Smooth muscle cell (in vitro differentiated cells): Measurements from ENCODE around the gene TCAIM. TPM values are rescaled to one million over a fixed set of nuclear protein-coding genes. Genes with fewer than 3 reads are reported as not detected.

Experiments used
- DNase-seq: peaks from one replicate; lab custom pipeline; 2025; ENCODE audit not compliant: unreplicated experiment; lab: John Stamatoyannopoulos, UW
- H2AFZ ChIP-seq: fragments of 200-600 bp; sonication (generic); 2 replicates; pipeline ENCODE4 v1.6.0; 2016; ENCODE audit warnings: antibody characterized with exemption, low read depth, mild to moderate bottlenecking
- H3F3A ChIP-seq: fragments of 200-600 bp; sonication (generic); 2 replicates; pipeline ENCODE4 v1.6.0; 2017; ENCODE audit warnings: antibody characterized with exemption, low read depth
- H3K27ac ChIP-seq: fragments of 200-600 bp; sonication (generic); 2 replicates; pipeline ENCODE4 v1.5.1; 2016; ENCODE audit warnings: low read depth, mild to moderate bottlenecking
- H3K27me3 ChIP-seq: fragments of 200-600 bp; sonication (generic); 2 replicates; pipeline ENCODE4 v1.6.1; 2016; ENCODE audit warnings: low read depth, mild to moderate bottlenecking
- H3K36me3 ChIP-seq: fragments of 200-600 bp; sonication (generic); 2 replicates; pipeline ENCODE4 v1.5.1; 2016; ENCODE audit warnings: low read depth
- H3K4me1 ChIP-seq: fragments of 200-600 bp; sonication (generic); 2 replicates; pipeline ENCODE4 v1.5.1; 2016; ENCODE audit warnings: low read depth
- H3K4me2 ChIP-seq: fragments of 200-600 bp; sonication (generic); 2 replicates; pipeline ENCODE4 v1.6.0; 2016; ENCODE audit warnings: mild to moderate bottlenecking
- H3K4me3 ChIP-seq: fragments of 200-600 bp; sonication (generic); 2 replicates; pipeline ENCODE4 v1.5.1; 2016; ENCODE audit warnings: mild to moderate bottlenecking
- H3K79me2 ChIP-seq: fragments of 200-600 bp; sonication (generic); 2 replicates; pipeline ENCODE4 v1.6.0; 2016; ENCODE audit warnings: low read depth, mild to moderate bottlenecking
- H3K9ac ChIP-seq: fragments of 200-600 bp; sonication (generic); 2 replicates; pipeline ENCODE4 v1.6.0; 2016; ENCODE audit warnings: low read depth
- H3K9me3 ChIP-seq: fragments of 200-600 bp; sonication (generic); replicated peaks from 2 replicates; pipeline ENCODE4 v1.5.1; 2016; ENCODE audit warnings: low read depth
- H4K20me1 ChIP-seq: fragments of 200-600 bp; sonication (generic); 2 replicates; pipeline ENCODE4 v1.6.0; 2016; ENCODE audit warnings: low read depth
- CTCF ChIP-seq: fragments of 200-600 bp; sonication (generic); IDR thresholded peaks from 2 replicates; pipeline ENCODE4 v1.5.1; 2017; ENCODE audit warnings: borderline replicate concordance, mild to moderate bottlenecking, antibody characterized with exemption; ENCODE audit not compliant: insufficient read depth, poor library complexity, severe bottlenecking
- WGBS: methylation state at CpG from one replicate; pipeline ENCODE4 v1.1.7; 2016; ENCODE audit warnings: low lambda C conversion rate; 5-methylcytosine and 5-hydroxymethylcytosine counted together
- polyA plus RNA-seq: library from polyadenylated mRNA; unstranded; fragments of >200 nt; fragmentation: Nextera tagmentation; extraction: Ambion mirVana; gene quantifications from 2 replicates; pipeline ENCODE4 v1.2.1, GENCODE V29; 2016
- total RNA-seq: library from RNA; depleted of rRNA; stranded (reverse); fragments of >200 nt; gene quantifications from 2 replicates; pipeline ENCODE4 v1.2.3, GENCODE V29; 2014

The TCAIM gene
- total RNA-seq = 23.1 and 26.8 TPM in 2 replicates
- polyA plus RNA-seq = 9.5 and 10.7 TPM in 2 replicates

GRCh38 chr3:44338010-44338827, at the start of gene TCAIM:
TSS of gene TCAIM (plus strand) at chr3:44338766. CDS start at chr3:44354783, 16,017 bp downstream.
- Histone ChIP-seq H3K9me3 (no peaks in the 10 kb centered on the region), H3K27me3 (no peaks in the 10 kb centered on the region), H3K27ac (peak within 1 kb of the TSS; percentile 58), H3K9ac (peak within 1 kb of the TSS; percentile 78), H2AFZ (peak within 1 kb of the TSS; percentile 90), H3K4me3 (peak within 1 kb of the TSS; percentile 71), H3K4me2 (peak within 1 kb of the TSS; percentile 92), H3K79me2 (peaks cover 29% of the 10 kb centered on the region), H3F3A (no peaks in the 10 kb centered on the region), H3K4me1 (peaks cover 14% of the 10 kb centered on the region), H3K36me3 (no peaks in the 10 kb centered on the region), H4K20me1 (no peaks in the 10 kb centered on the region)
- DNase-seq = peak; percentile 98
- no peak for TF ChIP-seq CTCF
- under 1% methylated on average over 76 of the region's 77 CpGs for WGBS

- H3K79me2 ChIP-seq = no peaks in the 10 kb centered on the region
- no peaks in the 10 kb centered on the region for H3K9me3 ChIP-seq
- no peak for TF ChIP-seq CTCF
- no peaks in the 10 kb centered on the region for H3K36me3 ChIP-seq
- DNase-seq = no peak
- H3F3A ChIP-seq = no peaks in the 10 kb centered on the region
- H3K27me3 ChIP-seq = peaks cover 7% of the 10 kb centered on the region
- H3K4me2 ChIP-seq = no peak overlapping the region
- H3K27ac ChIP-seq = no peak overlapping the region
- no peak overlapping the region for H3K4me3 ChIP-seq
- H4K20me1 ChIP-seq = no peaks in the 10 kb centered on the region
- H3K9ac ChIP-seq = no peak overlapping the region
- WGBS = 63% methylated on average over 3 of the region's 3 CpGs
- H2AFZ ChIP-seq = no peak overlapping the region
- H3K4me1 ChIP-seq = no peaks in the 10 kb centered on the region
Observed at GRCh38 chr3:44289882-44290462, 48.6 kb upstream of the TCAIM start.

- Histone ChIP-seq H3K4me2 (no peak overlapping the region), H3K27ac (no peak overlapping the region), H3K4me1 (no peaks in the 10 kb centered on the region), H3K4me3 (no peak overlapping the region), H3K27me3 (peaks cover 15% of the 10 kb centered on the region), H3K9ac (no peak overlapping the region), H2AFZ (no peak overlapping the region), H3K79me2 (no peaks in the 10 kb centered on the region), H3K9me3 (no peaks in the 10 kb centered on the region), H4K20me1 (no peaks in the 10 kb centered on the region), H3F3A (no peaks in the 10 kb centered on the region), H3K36me3 (no peaks in the 10 kb centered on the region)
- no peak for DNase-seq
- WGBS = 94% methylated on average over 2 of the region's 2 CpGs
- no peak for TF ChIP-seq CTCF
Observed at GRCh38 chr3:44292276-44292675, 46.3 kb upstream of the TCAIM start.

GRCh38 chr3:44292947-44293346, 45.6 kb upstream of the TCAIM start:
- Histone ChIP-seq H3K4me2 (no peak overlapping the region), H3K27ac (no peak overlapping the region), H3K79me2 (no peaks in the 10 kb centered on the region), H3K4me3 (no peak overlapping the region), H3K27me3 (peaks cover 15% of the 10 kb centered on the region), H3K36me3 (no peaks in the 10 kb centered on the region), H3K4me1 (no peaks in the 10 kb centered on the region), H3K9me3 (no peaks in the 10 kb centered on the region), H4K20me1 (no peaks in the 10 kb centered on the region), H3K9ac (no peak overlapping the region), H3F3A (no peaks in the 10 kb centered on the region), H2AFZ (no peak overlapping the region)
- no peak for TF ChIP-seq CTCF
- no peak for DNase-seq
- 95% methylated on average over 1 of the region's 1 CpG for WGBS
